GM19193 (cell line): ENCODE data around the gene CACTIN.

Experiments used
- POLR2A ChIP-seq: IDR thresholded peaks from 4 replicates; pipeline ENCODE4 v1.6.1; 2011; ENCODE audit not compliant: insufficient read depth, insufficient read length; ENCODE audit errors: extremely low read depth

CACTIN gene

GRCh38 chr19:3604987-3605343, 21.6 kb downstream of the CACTIN start:
- no peak for TF ChIP-seq POLR2A

- no peak for TF ChIP-seq POLR2A
These were observed 22.2 kb downstream of the CACTIN start for GRCh38 chr19:3604227-3604986.

- TF ChIP-seq POLR2A: no peak
These were observed 23.3 kb downstream of the CACTIN start for GRCh38 chr19:3603121-3603811.

GRCh38 chr19:3601021-3601420, 25.6 kb downstream of the CACTIN start:
- no peak for TF ChIP-seq POLR2A

- no peak for TF ChIP-seq POLR2A
These were observed 26.8 kb downstream of the CACTIN start for GRCh38 chr19:3599776-3600187.

GRCh38 chr19:3595521-3596061, 31.0 kb downstream of the CACTIN start:
- TF ChIP-seq POLR2A: no peak

GRCh38 chr19:3593156-3593555, 33.4 kb downstream of the CACTIN start:
- no peak for TF ChIP-seq POLR2A

- no peak for TF ChIP-seq POLR2A
These were observed 34.5 kb downstream of the CACTIN start for GRCh38 chr19:3591876-3592613.

GRCh38 chr19:3590991-3591659, 35.5 kb downstream of the CACTIN start:
- TF ChIP-seq POLR2A: no peak

- no peak for TF ChIP-seq POLR2A
These were observed 36.6 kb downstream of the CACTIN start for GRCh38 chr19:3589949-3590348.

- no peak for TF ChIP-seq POLR2A
These were observed 37.2 kb downstream of the CACTIN start for GRCh38 chr19:3589439-3589838.

GRCh38 chr19:3586707-3587346, 39.8 kb downstream of the CACTIN start:
- TF ChIP-seq POLR2A: no peak

GRCh38 chr19:3586127-3586626, 40.4 kb downstream of the CACTIN start:
- no peak for TF ChIP-seq POLR2A
